H1 (cell line): ENCODE results near the gene CD300LG.

ENCODE experiments used
- EP300 ChIP-seq, 2 experiments: IDR thresholded peaks; 1 replicate in 1 of 2; 2 replicates in 1 of 2; pipeline ENCODE4 v1.6.1; 2011 to 2012; ENCODE audit warnings: low read depth in 2 of 2, low read length in 2 of 2, mild to moderate bottlenecking in 2 of 2, borderline replicate concordance in 1 of 2, inconsistent platforms in 1 of 2, moderate library complexity in 1 of 2
- EZH2 ChIP-seq: fragments of 200-600 bp; sonication (generic); IDR thresholded peaks from 2 replicates; pipeline ENCODE4 v1.7.1; 2012; ENCODE audit warnings: low read depth, mild to moderate bottlenecking, moderate library complexity, low read length, inconsistent platforms; ENCODE audit not compliant: severe bottlenecking
- JUN ChIP-seq: IDR thresholded peaks from 2 replicates; pipeline ENCODE4 v1.6.1; 2011; ENCODE audit warnings: low read depth, mild to moderate bottlenecking, improper control_type of control experiment, low read length
- KDM1A ChIP-seq: fragments of 200-600, 300-600 bp; sonication (generic); IDR thresholded peaks from 2 replicates; pipeline ENCODE4 v1.7.1; 2016; ENCODE audit warnings: mild to moderate bottlenecking, low read length, borderline replicate concordance
- POLR2A ChIP-seq, 2 experiments: IDR thresholded peaks; 1 replicate in 1 of 2; 2 replicates in 1 of 2; pipeline ENCODE4 v1.6.1; 2011; ENCODE audit warnings: low read depth in 2 of 2, low read length in 2 of 2, mild to moderate bottlenecking in 2 of 2; ENCODE audit errors: control extremely low read depth in 1 of 2
- RAD21 ChIP-seq, 2 experiments: IDR thresholded peaks in 1 of 2; conservative IDR thresholded peaks in 1 of 2; 2 replicates each; pipeline ENCODE4 v1.6.1; 2011; ENCODE audit warnings: low read depth in 2 of 2, low read length in 2 of 2, improper control_type of control experiment in 1 of 2, inconsistent platforms in 1 of 2, mild to moderate bottlenecking in 1 of 2, moderate library complexity in 1 of 2
- TAF7 ChIP-seq: optimal IDR thresholded peaks from 2 replicates; pipeline ENCODE3; 2011; ENCODE audit warnings: low read depth, mild to moderate bottlenecking, inconsistent platforms, low read length, moderate library complexity, borderline replicate concordance
- TEAD4 ChIP-seq: IDR thresholded peaks from 2 replicates; pipeline ENCODE4 v1.6.1; 2012; ENCODE audit warnings: low read depth, low read length, inconsistent platforms, mixed read lengths
- ZNF274 ChIP-seq: IDR thresholded peaks from 2 replicates; pipeline ENCODE4 v1.7.0; 2012; ENCODE audit warnings: low read length, borderline replicate concordance; ENCODE audit errors: extremely low read depth
- TF ChIP-seq, protein P1 (sequence below), 3 experiments: IDR thresholded peaks; 1 replicate in 2 of 3; 2 replicates in 1 of 3; pipeline versions ENCODE4 v1.5.1 to v1.6.1; 2011; ENCODE audit warnings: low read length in 3 of 3, mild to moderate bottlenecking in 3 of 3, inconsistent platforms in 2 of 3, low read depth in 1 of 3, moderate library complexity in 1 of 3; ENCODE audit not compliant: insufficient read depth in 1 of 3; ENCODE audit errors: control extremely low read depth in 1 of 3

DNA sequence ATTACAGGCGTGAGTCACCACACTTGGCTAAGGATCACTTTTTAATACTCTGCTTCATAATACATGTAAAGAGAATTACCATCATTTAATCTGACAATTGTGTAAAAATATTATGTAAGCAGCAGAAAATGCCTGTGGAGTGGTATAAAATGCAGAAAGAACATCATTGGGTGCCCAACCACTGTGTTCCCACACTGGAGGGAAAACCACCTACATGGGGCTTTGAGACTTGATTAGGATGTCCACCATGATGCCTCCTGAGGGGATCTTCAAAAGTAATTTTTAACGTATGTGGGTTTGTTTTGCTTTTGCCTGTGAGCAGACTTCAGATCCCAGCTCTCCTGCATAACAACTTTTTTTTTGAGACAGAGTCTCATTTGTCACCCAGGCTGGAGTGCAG is 47.9 kb upstream of the CD300LG start:
- TF ChIP-seq, protein P1, sequence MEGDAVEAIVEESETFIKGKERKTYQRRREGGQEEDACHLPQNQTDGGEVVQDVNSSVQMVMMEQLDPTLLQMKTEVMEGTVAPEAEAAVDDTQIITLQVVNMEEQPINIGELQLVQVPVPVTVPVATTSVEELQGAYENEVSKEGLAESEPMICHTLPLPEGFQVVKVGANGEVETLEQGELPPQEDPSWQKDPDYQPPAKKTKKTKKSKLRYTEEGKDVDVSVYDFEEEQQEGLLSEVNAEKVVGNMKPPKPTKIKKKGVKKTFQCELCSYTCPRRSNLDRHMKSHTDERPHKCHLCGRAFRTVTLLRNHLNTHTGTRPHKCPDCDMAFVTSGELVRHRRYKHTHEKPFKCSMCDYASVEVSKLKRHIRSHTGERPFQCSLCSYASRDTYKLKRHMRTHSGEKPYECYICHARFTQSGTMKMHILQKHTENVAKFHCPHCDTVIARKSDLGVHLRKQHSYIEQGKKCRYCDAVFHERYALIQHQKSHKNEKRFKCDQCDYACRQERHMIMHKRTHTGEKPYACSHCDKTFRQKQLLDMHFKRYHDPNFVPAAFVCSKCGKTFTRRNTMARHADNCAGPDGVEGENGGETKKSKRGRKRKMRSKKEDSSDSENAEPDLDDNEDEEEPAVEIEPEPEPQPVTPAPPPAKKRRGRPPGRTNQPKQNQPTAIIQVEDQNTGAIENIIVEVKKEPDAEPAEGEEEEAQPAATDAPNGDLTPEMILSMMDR (IDR thresholded peaks at IDR 0.05; ENCODE audit: control extremely low read depth in 1 of 3, insufficient read depth in 1 of 3, low read depth in 1 of 3, low read length in 3 of 3): no peak
- TF ChIP-seq EZH2 (no peak), TEAD4 (no peak), EP300 (IDR thresholded peaks at IDR 0.05; ENCODE audit: borderline replicate concordance in 1 of 2, low read depth in 2 of 2, low read length in 2 of 2) (no peak), TAF7 (no peak), RAD21 (IDR thresholded peaks at IDR 0.05 in 1 of 2, conservative IDR thresholded peaks at IDR 0.05 in 1 of 2; ENCODE audit: low read depth in 2 of 2, low read length in 2 of 2) (no peak), JUN (no peak), ZNF274 (no peak), KDM1A (no peak), POLR2A (IDR thresholded peaks at IDR 0.05; ENCODE audit: control extremely low read depth in 1 of 2, low read depth in 2 of 2, low read length in 2 of 2) (no peak)
